AG04449 (cell line): ENCODE measurements around the gene PTCHD4.

Source experiments
- CTCF ChIA-PET: fragments of 350-600 bp; formaldehyde crosslinking; extraction: SDS; loops from one replicate; lab custom pipeline; 2021; ENCODE audit warnings: antibody characterized with exemption; lab: Yijun Ruan, JAX
- POLR2A ChIA-PET: fragments of 400-600, 350-600 bp; formaldehyde crosslinking; extraction: SDS; loops from one replicate; lab custom pipeline; 2020; ENCODE audit warnings: antibody characterized with exemption, inconsistent platforms; lab: Yijun Ruan, JAX
- DNase-seq: peaks from one replicate; pipeline ENCODE4 v3.0.0-alpha.2; 2010; ENCODE audit warnings: low read depth, low spot score
- H3K4me3 ChIP-seq: 2 replicates; pipeline ENCODE4 v1.5.1; 2011; ENCODE audit warnings: low read depth, mild to moderate bottlenecking, control low read depth, low read length
- TF ChIP-seq, protein P1 (sequence below): IDR thresholded peaks from one replicate; pipeline ENCODE4 v1.5.1; 2011; ENCODE audit warnings: mild to moderate bottlenecking, moderate library complexity, low read length, control low read depth, inconsistent platforms; ENCODE audit not compliant: insufficient read depth; ENCODE audit errors: missing control alignments

The PTCHD4 gene

GRCh38 chr6:48101290-48101689 lies 9.7 kb downstream of the PTCHD4 start:
- no peak overlapping the region for H3K4me3 ChIP-seq
- ChIA-PET POLR2A (no interaction called here), CTCF (no interaction called here)
- TF ChIP-seq, protein P1, sequence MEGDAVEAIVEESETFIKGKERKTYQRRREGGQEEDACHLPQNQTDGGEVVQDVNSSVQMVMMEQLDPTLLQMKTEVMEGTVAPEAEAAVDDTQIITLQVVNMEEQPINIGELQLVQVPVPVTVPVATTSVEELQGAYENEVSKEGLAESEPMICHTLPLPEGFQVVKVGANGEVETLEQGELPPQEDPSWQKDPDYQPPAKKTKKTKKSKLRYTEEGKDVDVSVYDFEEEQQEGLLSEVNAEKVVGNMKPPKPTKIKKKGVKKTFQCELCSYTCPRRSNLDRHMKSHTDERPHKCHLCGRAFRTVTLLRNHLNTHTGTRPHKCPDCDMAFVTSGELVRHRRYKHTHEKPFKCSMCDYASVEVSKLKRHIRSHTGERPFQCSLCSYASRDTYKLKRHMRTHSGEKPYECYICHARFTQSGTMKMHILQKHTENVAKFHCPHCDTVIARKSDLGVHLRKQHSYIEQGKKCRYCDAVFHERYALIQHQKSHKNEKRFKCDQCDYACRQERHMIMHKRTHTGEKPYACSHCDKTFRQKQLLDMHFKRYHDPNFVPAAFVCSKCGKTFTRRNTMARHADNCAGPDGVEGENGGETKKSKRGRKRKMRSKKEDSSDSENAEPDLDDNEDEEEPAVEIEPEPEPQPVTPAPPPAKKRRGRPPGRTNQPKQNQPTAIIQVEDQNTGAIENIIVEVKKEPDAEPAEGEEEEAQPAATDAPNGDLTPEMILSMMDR = no peak
- no peak for DNase-seq

GRCh38 chr6:48100588-48100895 lies 10.5 kb downstream of the PTCHD4 start:
- TF ChIP-seq, protein P1 = no peak
- H3K4me3 ChIP-seq = no peak overlapping the region
- ChIA-PET CTCF (no interaction called here), POLR2A (no interaction called here)
- DNase-seq = no peak

GRCh38 chr6:48099713-48100587 lies 11.0 kb downstream of the PTCHD4 start:
- no peak for DNase-seq
- H3K4me3 ChIP-seq = no peak overlapping the region
- ChIA-PET CTCF (no interaction called here), POLR2A (no interaction called here)
- TF ChIP-seq, protein P1 = no peak

DNA sequence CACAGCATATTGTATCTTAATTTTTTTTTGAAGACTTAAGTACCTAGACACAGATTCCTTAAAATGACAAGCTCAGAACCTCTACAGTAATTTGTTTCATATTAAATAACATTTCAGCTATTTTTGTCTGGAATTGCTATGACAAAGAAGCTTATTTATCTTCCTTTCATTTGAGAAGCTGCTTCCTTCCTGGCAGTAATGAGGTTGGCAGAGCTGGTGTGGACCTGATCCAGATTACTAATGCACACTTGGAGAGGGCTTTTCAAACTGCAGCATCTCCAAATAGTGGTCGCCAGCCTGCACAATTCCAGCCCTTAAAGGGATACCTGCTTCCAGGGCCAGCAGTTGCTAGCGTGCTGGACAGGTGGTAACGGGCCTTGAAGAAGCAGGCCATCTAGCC lies 12.1 kb downstream of the PTCHD4 start:
- TF ChIP-seq, protein P1 = no peak
- ChIA-PET CTCF (no interaction called here), POLR2A (no interaction called here)
- no peak overlapping the region for H3K4me3 ChIP-seq
- no peak for DNase-seq

DNA sequence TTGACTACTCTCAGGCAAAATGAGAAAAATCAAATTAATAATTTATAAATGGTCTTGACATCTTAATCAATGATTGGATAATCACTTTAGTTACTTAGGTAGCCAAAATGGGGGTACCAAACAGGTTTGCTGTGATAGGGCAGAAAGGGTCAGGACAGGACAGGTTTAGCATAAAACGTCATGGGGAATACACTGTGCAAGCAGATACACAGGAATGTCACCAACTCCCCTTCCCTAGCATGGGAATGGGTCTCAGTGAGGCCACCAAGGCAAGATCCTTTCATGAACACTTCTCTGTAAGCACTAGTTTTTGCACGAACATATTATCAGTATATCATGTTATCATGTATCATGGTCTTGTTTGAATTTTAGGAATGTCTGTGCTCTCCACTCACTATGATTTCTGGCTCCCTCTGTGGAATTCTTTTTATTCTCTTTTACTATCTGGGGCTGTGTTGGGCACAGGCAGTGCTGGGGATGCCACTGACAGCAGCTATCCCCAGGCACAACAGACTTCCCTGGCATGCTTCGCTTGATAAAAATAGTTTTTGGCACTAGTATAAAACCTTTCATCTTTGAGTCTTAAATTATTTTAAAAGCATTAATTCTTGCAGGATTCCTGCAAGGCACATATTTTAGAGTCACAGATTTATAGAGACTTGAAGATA lies 18.3 kb downstream of the PTCHD4 start:
- ChIA-PET POLR2A (no interaction called here), CTCF (no interaction called here)
- DNase-seq = no peak
- no peak overlapping the region for H3K4me3 ChIP-seq
- TF ChIP-seq, protein P1 = no peak

GRCh38 chr6:48090546-48090945 lies 20.5 kb downstream of the PTCHD4 start:
- no peak overlapping the region for H3K4me3 ChIP-seq
- TF ChIP-seq, protein P1 = no peak
- ChIA-PET CTCF (no interaction called here), POLR2A (no interaction called here)
- no peak for DNase-seq
